COLO668 (cell line): ENCODE results near the gene SPPL2B.
A peak's percentile ranks its signal among the peaks of the same experiment; 100 is the strongest.
"Not testable (repeated sequence)": the region's sequence is repeated elsewhere in the genome, so short reads cannot be mapped to it uniquely, and the experiment has no call there.

ENCODE experiments used
- DNase-seq: peaks from one replicate; lab custom pipeline; 2025; ENCODE audit not compliant: unreplicated experiment; lab: John Stamatoyannopoulos, UW

SPPL2B gene

DNA sequence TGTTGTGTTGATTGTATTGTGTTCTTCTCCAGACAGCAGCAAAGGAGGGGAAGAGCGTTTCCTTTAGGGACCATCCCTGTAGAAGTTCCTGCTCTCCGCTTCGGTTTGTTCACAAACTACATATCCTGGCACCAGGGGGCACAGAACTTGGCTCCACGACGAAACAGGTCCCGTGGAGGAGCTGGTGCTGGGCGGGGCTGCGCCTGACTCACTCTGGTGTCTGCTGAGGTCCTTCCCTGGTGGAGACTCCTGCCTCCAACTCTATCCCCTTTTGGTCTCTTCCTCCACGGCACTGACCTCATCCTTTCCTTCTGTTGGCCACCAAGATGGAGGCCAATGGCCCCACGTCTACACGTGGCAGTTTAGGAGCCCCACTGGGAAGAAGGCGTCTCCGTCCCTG is 46.3 kb downstream of the SPPL2B start:
- DNase-seq = no peak

- no peak for DNase-seq
Measured at GRCh38 chr19:2375353-2376121, 47.1 kb downstream of the SPPL2B start.

DNA sequence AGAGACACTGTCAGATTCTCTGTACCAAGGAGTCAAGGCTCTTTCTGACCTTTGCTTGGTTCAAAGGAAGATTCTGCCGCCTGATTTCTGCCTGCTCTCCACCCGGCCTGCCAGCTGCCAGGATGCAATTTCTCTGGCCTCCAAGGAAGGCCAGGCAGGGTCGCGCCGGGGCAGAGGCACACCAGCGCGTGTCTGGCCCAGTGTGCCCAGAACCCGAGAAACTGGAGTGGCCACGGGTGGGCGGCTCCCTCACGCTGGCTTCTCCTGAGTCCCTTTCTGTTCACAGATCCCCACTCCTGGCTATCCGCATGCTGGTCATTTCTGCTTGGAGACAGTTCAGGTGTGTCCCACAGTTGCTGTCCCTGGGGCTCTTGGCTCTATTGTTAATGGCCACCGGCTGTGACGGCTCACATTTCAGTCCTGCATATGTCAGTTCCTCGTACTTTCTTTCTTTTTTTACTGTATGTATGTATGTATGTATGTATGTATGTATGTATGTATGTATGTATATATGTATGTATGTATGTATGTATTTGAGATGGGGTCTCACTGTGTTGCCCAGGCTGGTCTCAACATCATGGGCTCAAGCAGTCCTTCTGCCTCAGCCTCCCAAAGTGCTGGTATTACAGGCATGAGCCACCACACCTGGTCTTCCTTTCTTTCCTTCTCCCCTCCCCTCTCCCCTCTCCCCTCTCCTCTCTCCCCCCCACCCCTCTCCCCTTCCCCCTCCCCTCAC is 48.5 kb downstream of the SPPL2B start:
- peak; percentile 67 for DNase-seq

- DNase-seq = no peak
Measured at GRCh38 chr19:2380567-2380966, 52.1 kb downstream of the SPPL2B start.

GRCh38 chr19:2381148-2381820 is 52.8 kb downstream of the SPPL2B start:
- no peak for DNase-seq

DNA sequence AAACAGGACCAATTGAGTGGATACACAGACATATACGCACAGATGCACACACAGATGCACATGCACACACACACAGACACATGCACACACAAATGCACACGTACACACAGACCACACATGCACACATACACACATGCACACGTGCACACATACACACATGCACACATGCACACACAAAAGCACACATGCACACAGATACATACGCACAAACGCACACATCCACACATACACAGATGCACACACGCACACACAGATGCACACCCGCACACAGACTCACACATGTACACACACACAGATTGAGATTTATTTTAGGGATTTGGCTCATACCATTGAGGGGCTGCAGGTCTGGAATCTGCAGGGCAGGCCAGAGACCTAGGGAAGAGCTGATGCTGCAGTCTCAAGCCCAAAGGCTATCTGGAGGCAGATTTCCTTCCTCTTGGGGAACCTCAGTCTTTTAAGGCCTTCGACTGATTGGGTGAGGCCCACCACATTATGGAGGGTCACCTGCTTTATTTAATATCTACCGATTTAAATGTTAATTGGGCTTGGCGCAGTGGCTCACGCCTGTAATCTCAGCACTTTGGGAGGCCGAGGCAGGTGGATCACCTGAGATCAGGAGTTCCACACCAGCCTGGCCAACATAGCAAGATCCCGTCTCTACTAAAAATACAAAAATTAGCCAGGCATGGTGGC is 54.2 kb downstream of the SPPL2B start:
- DNase-seq = no peak

DNA sequence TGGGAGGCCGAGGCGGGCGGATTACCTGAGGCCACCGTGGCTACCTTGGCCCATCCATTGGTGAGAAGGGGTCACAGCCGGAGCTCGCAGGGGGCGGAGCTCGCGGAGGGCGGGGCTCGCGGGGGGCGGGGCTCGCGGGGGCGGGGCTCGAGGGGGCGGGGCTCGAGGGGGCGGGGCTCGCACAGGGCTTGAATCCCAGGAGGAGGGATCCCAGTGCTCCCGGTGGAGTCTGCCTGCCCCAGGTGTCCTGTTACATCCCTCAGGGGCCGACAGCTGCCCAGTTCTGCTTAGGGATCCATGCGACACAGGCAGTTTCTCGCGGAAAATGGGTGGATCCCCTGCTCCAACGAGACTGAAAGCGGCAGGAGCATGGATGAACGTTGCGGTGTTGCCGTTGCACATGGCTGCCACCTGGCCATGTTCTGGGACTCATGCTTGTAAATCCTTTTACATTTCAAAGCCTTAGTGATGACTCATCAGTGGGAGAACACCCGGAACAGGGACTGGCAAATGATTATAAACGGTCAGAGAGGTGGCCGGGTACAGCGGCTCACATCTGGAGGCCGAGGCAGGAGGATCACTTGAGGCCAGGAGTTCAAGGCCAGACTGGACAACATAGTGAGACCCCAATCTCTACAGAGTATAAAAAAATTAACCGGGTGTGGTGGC is 56.7 kb downstream of the SPPL2B start:
- DNase-seq = peak; percentile 94

- no peak for DNase-seq
Measured at GRCh38 chr19:2387367-2388288, 59.1 kb downstream of the SPPL2B start.

- no peak for DNase-seq
Measured at GRCh38 chr19:2389594-2389993, 61.1 kb downstream of the SPPL2B start.

GRCh38 chr19:2391118-2391725 is 62.7 kb downstream of the SPPL2B start:
- DNase-seq = peak; percentile 31

DNA sequence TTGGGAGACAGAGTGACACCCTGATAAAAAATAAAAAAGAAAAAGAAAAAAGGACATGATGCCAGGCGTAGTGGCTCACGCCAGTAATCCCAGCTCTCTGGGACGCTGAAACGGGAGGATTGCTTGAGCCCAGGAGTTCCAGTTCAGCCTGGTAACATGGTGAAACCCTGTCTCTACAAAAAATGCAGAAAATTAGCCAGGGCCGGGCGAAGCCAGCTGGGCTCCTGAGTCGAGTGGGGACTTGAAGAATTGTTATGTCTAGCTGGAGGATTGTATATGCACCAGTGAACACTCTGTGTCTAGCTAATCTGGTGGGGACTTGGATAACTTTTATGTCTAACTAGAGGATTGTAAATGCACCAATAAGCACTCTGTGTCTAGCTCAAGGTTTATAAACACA is 63.9 kb downstream of the SPPL2B start:
- no peak for DNase-seq

DNA sequence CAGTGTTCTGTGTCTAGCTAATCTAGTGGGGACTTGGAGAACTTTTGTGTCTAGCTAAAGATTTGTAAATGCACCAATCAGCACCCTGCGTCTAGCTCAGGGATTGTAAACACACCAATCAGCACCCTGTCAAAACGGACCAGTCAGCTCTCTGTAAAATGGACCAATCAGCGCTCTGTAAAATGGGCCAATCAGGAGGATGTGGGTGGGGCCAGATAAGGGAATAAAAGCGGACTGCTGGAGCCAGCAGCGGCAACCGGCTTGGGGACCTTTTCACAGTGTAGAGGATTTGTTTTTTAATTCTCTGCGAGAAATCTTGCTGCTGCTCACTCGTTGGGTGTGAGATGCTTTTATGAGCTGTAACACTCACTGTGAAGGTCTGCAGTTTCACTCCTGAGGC is 64.4 kb downstream of the SPPL2B start:
- DNase-seq = not testable (repeated sequence)

GRCh38 chr19:2394054-2394441 is 65.6 kb downstream of the SPPL2B start:
- no peak for DNase-seq

GRCh38 chr19:2394442-2395292 is 66.2 kb downstream of the SPPL2B start:
- DNase-seq = no peak

- DNase-seq = not testable (repeated sequence)
Measured at GRCh38 chr19:2395293-2395829, 66.9 kb downstream of the SPPL2B start.

DNA sequence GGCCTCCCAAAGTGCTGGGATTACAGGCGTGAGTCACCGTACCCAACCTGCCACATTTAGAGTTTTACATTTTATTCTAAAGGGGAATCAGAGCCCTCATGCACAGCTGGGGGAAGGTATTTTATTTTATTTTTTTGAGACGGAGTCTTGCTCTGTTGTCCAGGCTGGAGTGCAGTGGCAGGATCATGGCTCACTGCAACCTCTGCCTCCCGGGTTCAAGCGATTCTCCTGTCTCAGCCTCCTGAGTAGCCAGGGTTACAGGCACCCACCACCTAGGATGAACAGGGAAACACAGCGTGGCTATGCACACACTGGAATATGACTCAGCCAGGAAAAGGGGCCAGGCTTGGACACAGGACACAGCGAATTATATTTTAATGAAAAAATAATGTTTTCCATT is 68.7 kb downstream of the SPPL2B start:
- DNase-seq = not testable (repeated sequence)

DNA sequence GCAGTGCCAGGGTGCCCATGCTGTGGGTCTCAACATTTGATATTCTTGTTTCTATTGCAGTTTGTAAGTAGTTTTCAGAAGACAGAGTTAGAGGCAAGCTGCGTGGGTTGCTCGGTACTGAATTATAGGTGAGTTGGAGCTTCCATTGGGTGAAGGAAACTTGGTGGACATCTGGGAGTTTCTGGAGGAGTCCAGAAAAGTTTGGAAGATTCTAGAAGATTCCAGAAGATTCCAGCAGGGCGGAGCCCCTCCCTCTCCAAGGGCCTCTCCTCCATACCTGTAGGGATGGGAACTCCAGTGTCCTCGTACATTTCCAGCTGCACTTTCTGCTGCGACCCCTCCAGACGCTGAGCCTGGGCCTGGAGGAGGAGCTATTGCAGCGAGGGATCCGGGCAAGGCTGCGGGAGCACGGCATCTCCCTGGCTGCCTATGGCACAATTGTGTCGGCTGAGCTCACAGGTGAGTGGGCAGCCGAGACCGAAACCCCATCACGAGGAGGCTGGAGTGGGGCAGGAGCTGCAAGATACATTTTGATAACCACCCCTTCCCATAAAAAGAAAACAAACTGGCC is 70.3 kb downstream of the SPPL2B start:
- DNase-seq = no peak

DNA sequence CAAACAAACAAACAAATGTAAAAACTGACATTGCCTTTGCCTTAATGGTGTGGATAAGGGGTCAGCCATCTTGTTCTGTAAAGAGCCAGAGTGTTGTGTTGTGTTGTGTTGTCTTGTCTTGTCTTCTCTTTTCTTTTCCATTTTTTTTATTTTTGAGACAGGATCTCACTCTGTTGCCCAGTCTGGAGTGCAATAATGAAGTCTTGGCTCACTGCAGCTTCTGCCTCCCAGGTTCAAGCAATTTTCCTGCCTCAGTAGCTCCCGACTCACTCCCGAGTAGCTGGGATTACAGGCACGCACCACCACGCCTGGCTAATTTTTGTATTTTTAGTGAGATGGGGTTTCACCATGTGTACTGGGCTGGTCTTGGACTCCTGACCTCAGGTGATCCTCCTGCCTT is 71.1 kb downstream of the SPPL2B start:
- DNase-seq = no peak
